ENCODE data around the gene EARS2.

Gene EARS2

GRCh38 chr16:23482778-23483177 lies 74.4 kb downstream of the EARS2 start:
- DNase-seq (ENCODE audit: low read depth in 2 of 2), result no peak

GRCh38 chr16:23480257-23480656 lies 76.9 kb downstream of the EARS2 start:
- DNase-seq (ENCODE audit: low read depth in 2 of 2), result no peak

- no peak for DNase-seq (ENCODE audit: low read depth in 2 of 2)
These were observed 78.0 kb downstream of the EARS2 start for GRCh38 chr16:23479138-23479537.

- no peak for DNase-seq (ENCODE audit: low read depth in 2 of 2)
These were observed 78.6 kb downstream of the EARS2 start for GRCh38 chr16:23478566-23478965.

- DNase-seq (ENCODE audit: low read depth in 2 of 2), result no peak
These were observed 80.9 kb downstream of the EARS2 start for GRCh38 chr16:23476289-23476688.
